OCI-LY7 (cell line): ENCODE data around the gene UBXN2A. TPM values are rescaled to one million over a fixed set of nuclear protein-coding genes. Genes with fewer than 3 reads are reported as not detected.

Experiments
- BruUV-seq: library from RNA; stranded (reverse); fragments of 400-500 nt; replicated peaks from 2 replicates; lab custom pipeline; 2021; lab: Mats Ljungman, UMichigan
- CTCF ChIA-PET: fragments of 300-600 bp; sonication (Branson Sonifier 250); formaldehyde crosslinking; loops from one replicate; lab custom pipeline; 2022; ENCODE audit warnings: antibody characterized with exemption; ENCODE audit not compliant: unreplicated experiment; lab: Charles Lee
- POLR2A ChIA-PET: fragments of 300-600 bp; sonication (Branson Sonifier 250); formaldehyde crosslinking; loops from one replicate; lab custom pipeline; 2022; ENCODE audit warnings: antibody characterized with exemption; lab: Charles Lee
- DNase-seq: peaks from one replicate; pipeline ENCODE4 v3.0.0-alpha.2; 2015; ENCODE audit warnings: low spot score
- H2AFZ ChIP-seq: fragments of 200-600 bp; sonication (generic), shearing (Covaris generic); 2 replicates; pipeline ENCODE4 v1.6.1; 2014; ENCODE audit warnings: mild to moderate bottlenecking, antibody characterized with exemption, low read length, moderate library complexity
- H3K27ac ChIP-seq: fragments of 200-600 bp; sonication (generic); 2 replicates; pipeline ENCODE4 v1.5.1; 2014; ENCODE audit warnings: mixed run types, low read depth, mild to moderate bottlenecking, moderate library complexity, low read length, inconsistent platforms; ENCODE audit not compliant: poor library complexity, severe bottlenecking
- H3K36me3 ChIP-seq: fragments of 200-600 bp; sonication (generic); 2 replicates; pipeline ENCODE4 v1.6.1; 2014; ENCODE audit warnings: mild to moderate bottlenecking, antibody characterized with exemption, low read length, moderate library complexity, mixed read lengths; ENCODE audit not compliant: insufficient read depth
- H3K4me1 ChIP-seq: fragments of 200-600 bp; sonication (generic); 2 replicates; pipeline ENCODE4 v1.5.1; 2014; ENCODE audit warnings: mild to moderate bottlenecking, low read length; ENCODE audit not compliant: insufficient read depth, poor library complexity, severe bottlenecking
- H3K4me2 ChIP-seq: fragments of 200-600 bp; sonication (generic); 2 replicates; pipeline ENCODE4 v1.6.1; 2014; ENCODE audit warnings: mild to moderate bottlenecking, low read length
- H3K4me3 ChIP-seq: fragments of 200-600 bp; sonication (generic); 2 replicates; pipeline ENCODE4 v1.5.1; 2014; ENCODE audit warnings: mild to moderate bottlenecking, low read depth, low read length; ENCODE audit not compliant: poor library complexity, severe bottlenecking
- H3K79me2 ChIP-seq: fragments of 200-600 bp; sonication (generic); 2 replicates; pipeline ENCODE4 v1.6.1; 2016; ENCODE audit warnings: low read depth, mild to moderate bottlenecking, low read length, moderate library complexity, mixed read lengths; ENCODE audit not compliant: insufficient read depth
- H3K9me2 ChIP-seq: fragments of 200-600 bp; sonication (generic); 2 replicates; pipeline ENCODE4 v1.6.1; 2016; ENCODE audit warnings: mild to moderate bottlenecking, low read length, mixed read lengths; ENCODE audit not compliant: insufficient read depth
- H3K9me3 ChIP-seq: fragments of 200-600 bp; sonication (generic); 2 replicates; pipeline ENCODE4 v1.6.1; 2014; ENCODE audit warnings: mild to moderate bottlenecking, mixed run types, low read length, mixed read lengths
- H4K20me1 ChIP-seq: fragments of 200-600 bp; sonication (generic); 2 replicates; pipeline ENCODE4 v1.6.1; 2014; ENCODE audit warnings: mild to moderate bottlenecking, antibody characterized with exemption, low read length, moderate library complexity, mixed read lengths; ENCODE audit not compliant: insufficient read depth
- CTCF ChIP-seq: fragments of 200-600 bp; sonication (generic); conservative IDR thresholded peaks from 2 replicates; pipeline ENCODE4 v1.5.1; 2014; ENCODE audit warnings: mild to moderate bottlenecking, antibody characterized with exemption, low read length, moderate library complexity, mixed read lengths
- EZH2phosphoT487 ChIP-seq: fragments of 200-600 bp; sonication (generic); IDR thresholded peaks from 2 replicates; pipeline ENCODE4 v1.6.1; 2018; ENCODE audit warnings: low read depth, borderline replicate concordance, mild to moderate bottlenecking, mixed run types, antibody characterized with exemption, low read length, moderate library complexity, mixed read lengths
- intact Hi-C: fragments of 100-400 bp; cut with micrococcal nuclease; formaldehyde crosslinking; loops from one replicate; pipeline ENCODE4 v1.10.0; 2022; ENCODE audit not compliant: unreplicated experiment
- total RNA-seq, 2 experiments: library from RNA; depleted of rRNA in 1 of 2; stranded (reverse); fragments of >200 nt in 1 of 2; shearing (Covaris generic) in 1 of 2; gene quantifications; 2 replicates each; pipeline ENCODE4 v1.2.3, GENCODE V29; 2014 to 2022

Gene UBXN2A
- total RNA-seq, 2 experiments from 2014 or later = 10.0 to 15.4 TPM

- no peaks in the 10 kb centered on the region for H3K79me2 ChIP-seq
- POLR2A ChIA-PET = no interaction called here
- H2AFZ ChIP-seq = no peak overlapping the region
- H4K20me1 ChIP-seq = no peaks in the 10 kb centered on the region
- no peaks in the 10 kb centered on the region for H3K9me3 ChIP-seq
- H3K4me1 ChIP-seq = no peaks in the 10 kb centered on the region
- H3K36me3 ChIP-seq = no peaks in the 10 kb centered on the region
- TF ChIP-seq CTCF (no peak), EZH2phosphoT487 (no peak)
- no peaks in the 10 kb centered on the region for H3K9me2 ChIP-seq
- no peak overlapping the region for H3K4me2 ChIP-seq
- no peak for DNase-seq
- CTCF ChIA-PET = no interaction called here
- no peak overlapping the region for H3K27ac ChIP-seq
- intact Hi-C loops = no loop called here
- BruUV-seq = no TSS peak
- H3K4me3 ChIP-seq = no peak overlapping the region
Observed at GRCh38 chr2:24015562-24016375, 75.5 kb downstream of the UBXN2A start.

GRCh38 chr2:24016376-24016761 is 76.1 kb downstream of the UBXN2A start:
- POLR2A ChIA-PET = no interaction called here
- Histone ChIP-seq H4K20me1 (no peaks in the 10 kb centered on the region), H3K9me3 (no peaks in the 10 kb centered on the region), H3K4me3 (no peak overlapping the region), H3K4me2 (no peak overlapping the region), H3K27ac (no peak overlapping the region), H3K79me2 (no peaks in the 10 kb centered on the region), H2AFZ (no peak overlapping the region), H3K36me3 (no peaks in the 10 kb centered on the region), H3K4me1 (no peaks in the 10 kb centered on the region), H3K9me2 (no peaks in the 10 kb centered on the region)
- no TSS peak for BruUV-seq
- DNase-seq = no peak
- CTCF ChIA-PET = no interaction called here
- TF ChIP-seq EZH2phosphoT487 (no peak), CTCF (no peak)
- intact Hi-C loops = no loop called here
